ENCODE results near the gene VWA2. TPM values are rescaled to one million over a fixed set of nuclear protein-coding genes. Genes with fewer than 3 reads are reported as not detected.

VWA2 gene
- polyA plus RNA-seq, 1 donor (not counting 4 experiments of a cell fraction or from before 2014, with no cell fraction given), result 0.41 TPM

DNA sequence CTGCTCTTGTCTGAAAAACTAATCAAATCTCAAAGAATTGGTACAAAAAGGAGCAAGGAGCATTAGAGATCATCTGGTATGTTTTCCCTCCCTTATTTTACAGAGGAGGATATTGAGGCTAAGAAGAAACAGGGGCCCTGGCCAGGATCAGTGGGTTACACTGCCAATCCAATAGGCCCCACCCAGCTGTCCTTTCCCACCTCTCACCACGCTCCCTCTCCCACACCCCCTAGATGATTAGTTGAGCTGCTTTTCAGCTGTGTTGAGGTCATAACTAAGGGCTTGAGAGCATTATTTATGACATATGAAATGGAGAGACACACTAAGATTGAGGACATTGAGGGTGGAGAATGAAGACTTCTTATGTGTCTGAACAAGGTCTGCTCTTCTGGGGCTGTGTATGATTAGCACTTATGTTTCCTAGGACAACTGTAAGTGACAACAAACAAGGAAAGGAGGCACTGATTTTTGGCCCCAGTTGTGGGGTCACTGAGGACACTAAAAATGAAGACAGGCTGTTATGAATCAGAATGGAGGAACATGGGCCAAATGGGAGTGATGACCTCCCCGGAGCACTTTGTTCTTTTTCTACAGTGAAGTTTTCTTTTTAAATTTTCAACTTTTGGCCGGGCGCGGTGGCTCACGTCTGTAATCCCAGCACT is 26.5 kb downstream of the VWA2 start:
- no peaks in the 10 kb centered on the region for H3K9me1 ChIP-seq (ENCODE audit: control insufficient read depth, extremely low read depth, insufficient read depth, low read length)
- H2AFZ ChIP-seq (ENCODE audit: control insufficient read depth, low read length), result no peak overlapping the region
- no peaks in the 10 kb centered on the region for H3K27me3 ChIP-seq (ENCODE audit: control insufficient read depth, extremely low read depth, insufficient read depth, low read length)
- no peaks in the 10 kb centered on the region for H3K9me3 ChIP-seq (ENCODE audit: control insufficient read depth, low read depth, low read length)
- no peak for TF ChIP-seq EZH2 (IDR thresholded peaks at IDR 0.05; ENCODE audit: low read length)
- TF ChIP-seq, protein P1, sequence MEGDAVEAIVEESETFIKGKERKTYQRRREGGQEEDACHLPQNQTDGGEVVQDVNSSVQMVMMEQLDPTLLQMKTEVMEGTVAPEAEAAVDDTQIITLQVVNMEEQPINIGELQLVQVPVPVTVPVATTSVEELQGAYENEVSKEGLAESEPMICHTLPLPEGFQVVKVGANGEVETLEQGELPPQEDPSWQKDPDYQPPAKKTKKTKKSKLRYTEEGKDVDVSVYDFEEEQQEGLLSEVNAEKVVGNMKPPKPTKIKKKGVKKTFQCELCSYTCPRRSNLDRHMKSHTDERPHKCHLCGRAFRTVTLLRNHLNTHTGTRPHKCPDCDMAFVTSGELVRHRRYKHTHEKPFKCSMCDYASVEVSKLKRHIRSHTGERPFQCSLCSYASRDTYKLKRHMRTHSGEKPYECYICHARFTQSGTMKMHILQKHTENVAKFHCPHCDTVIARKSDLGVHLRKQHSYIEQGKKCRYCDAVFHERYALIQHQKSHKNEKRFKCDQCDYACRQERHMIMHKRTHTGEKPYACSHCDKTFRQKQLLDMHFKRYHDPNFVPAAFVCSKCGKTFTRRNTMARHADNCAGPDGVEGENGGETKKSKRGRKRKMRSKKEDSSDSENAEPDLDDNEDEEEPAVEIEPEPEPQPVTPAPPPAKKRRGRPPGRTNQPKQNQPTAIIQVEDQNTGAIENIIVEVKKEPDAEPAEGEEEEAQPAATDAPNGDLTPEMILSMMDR (optimal IDR thresholded peaks at IDR 0.05 in 1 of 3, IDR thresholded peaks at IDR 0.05 in 1 of 3, conservative IDR thresholded peaks at IDR 0.05 in 1 of 3; ENCODE audit: extremely low read depth in 1 of 3, insufficient read depth in 2 of 3, low read length in 3 of 3), result no peak
- H3K4me2 ChIP-seq (ENCODE audit: control insufficient read depth, extremely low read depth, insufficient read depth, low read depth, low read length), result no peak overlapping the region
- DNase-seq (ENCODE audit: low read depth, low spot score) (no peak), FAIRE-seq (peak; percentile 26)
- no peaks in the 10 kb centered on the region for H3K36me3 ChIP-seq (ENCODE audit: control insufficient read depth in 2 of 2, extremely low read depth in 1 of 2, insufficient read depth in 2 of 2, low read length in 2 of 2)
- H3K4me3 ChIP-seq (ENCODE audit: control insufficient read depth in 2 of 3, extremely low read depth in 1 of 3, insufficient read depth in 2 of 3, low read depth in 1 of 3, low read length in 3 of 3), result no peak overlapping the region
- H4K20me1 ChIP-seq (ENCODE audit: control insufficient read depth, extremely low read depth, insufficient read depth, low read length), result no peaks in the 10 kb centered on the region
- no peak overlapping the region for H3K9ac ChIP-seq (ENCODE audit: control insufficient read depth, extremely low read depth, insufficient read depth, low read length)
- H3K79me2 ChIP-seq (ENCODE audit: control insufficient read depth, insufficient read depth, low read length), result no peaks in the 10 kb centered on the region
- peaks cover 28% of the 10 kb centered on the region for H3K4me1 ChIP-seq (ENCODE audit: control insufficient read depth, extremely low read depth, insufficient read depth, low read length)
- H3K27ac ChIP-seq (ENCODE audit: control insufficient read depth, insufficient read depth, low read length), result no peak overlapping the region
- dilution Hi-C loops (cut with MboI; ENCODE audit: extremely low pct_ligation_motif_present, low sequenced_read_pairs), result no loop called here

DNA sequence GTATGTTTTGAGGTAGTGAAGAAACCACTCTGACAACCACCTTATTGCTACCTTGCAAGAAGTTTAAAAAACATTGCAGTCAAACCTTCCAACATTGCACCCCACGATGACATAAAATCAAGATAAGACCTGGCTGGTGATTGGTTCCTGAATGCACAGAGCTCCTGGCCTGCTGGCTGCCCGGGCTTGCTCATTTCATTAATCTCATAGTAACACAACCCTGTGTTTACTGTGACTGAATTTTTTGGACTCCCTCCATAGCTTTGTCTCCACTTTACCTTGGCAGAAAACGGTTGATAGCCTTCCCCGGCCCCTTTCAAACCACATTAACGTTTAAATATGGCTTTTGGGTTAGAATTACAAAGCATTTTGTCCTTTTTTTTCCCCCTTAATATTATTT is 27.5 kb downstream of the VWA2 start:
- DNase-seq (ENCODE audit: low read depth, low spot score) (no peak), FAIRE-seq (peak; percentile 96)
- Histone ChIP-seq H2AFZ (ENCODE audit: control insufficient read depth, low read length) (no peak overlapping the region), H3K9me1 (ENCODE audit: control insufficient read depth, extremely low read depth, insufficient read depth, low read length) (no peaks in the 10 kb centered on the region), H4K20me1 (ENCODE audit: control insufficient read depth, extremely low read depth, insufficient read depth, low read length) (no peaks in the 10 kb centered on the region), H3K9me3 (ENCODE audit: control insufficient read depth, low read depth, low read length) (no peaks in the 10 kb centered on the region), H3K4me1 (ENCODE audit: control insufficient read depth, extremely low read depth, insufficient read depth, low read length) (peaks cover 28% of the 10 kb centered on the region), H3K9ac (ENCODE audit: control insufficient read depth, extremely low read depth, insufficient read depth, low read length) (peak overlapping the region; percentile 43), H3K4me3 (ENCODE audit: control insufficient read depth in 2 of 3, extremely low read depth in 1 of 3, insufficient read depth in 2 of 3, low read depth in 1 of 3, low read length in 3 of 3) (no peak overlapping the region), H3K36me3 (ENCODE audit: control insufficient read depth in 2 of 2, extremely low read depth in 1 of 2, insufficient read depth in 2 of 2, low read length in 2 of 2) (no peaks in the 10 kb centered on the region), H3K4me2 (ENCODE audit: control insufficient read depth, extremely low read depth, insufficient read depth, low read depth, low read length) (peak overlapping the region; percentile 61), H3K27me3 (ENCODE audit: control insufficient read depth, extremely low read depth, insufficient read depth, low read length) (no peaks in the 10 kb centered on the region), H3K79me2 (ENCODE audit: control insufficient read depth, insufficient read depth, low read length) (no peaks in the 10 kb centered on the region), H3K27ac (ENCODE audit: control insufficient read depth, insufficient read depth, low read length) (peak overlapping the region; percentile 61)
- TF ChIP-seq, protein P1 (optimal IDR thresholded peaks at IDR 0.05 in 1 of 3, IDR thresholded peaks at IDR 0.05 in 1 of 3, conservative IDR thresholded peaks at IDR 0.05 in 1 of 3; ENCODE audit: extremely low read depth in 1 of 3, insufficient read depth in 2 of 3, low read length in 3 of 3), result no peak
- no peak for TF ChIP-seq EZH2 (IDR thresholded peaks at IDR 0.05; ENCODE audit: low read length)
- dilution Hi-C loops (cut with MboI; ENCODE audit: extremely low pct_ligation_motif_present, low sequenced_read_pairs), result no loop called here

All from keratinocyte (primary cell).